ENCODE measurements around the gene DGCR8.
A peak's percentile ranks its signal among the peaks of the same experiment; 100 is the strongest.

The DGCR8 gene

GRCh38 chr22:20076627-20077172 is 3.3 kb upstream of the DGCR8 start:
- Histone ChIP-seq H3F3A (ENCODE audit: insufficient read depth) (0 out of 2 replicates have a peak, but pooled peaks cover 4% of the 10 kb centered on the region), H3K36me3 (ENCODE audit: low read length) (no peaks in the 10 kb centered on the region), H3K27ac (ENCODE audit: low read depth, low read length) (no peak overlapping the region), H3K9me3 (ENCODE audit: insufficient read depth, low read length) (no peaks in the 10 kb centered on the region), H3K4me3 (ENCODE audit: insufficient read depth, low read length, poor library complexity, severe bottlenecking) (no peak overlapping the region), H3K4me2 (ENCODE audit: low read depth, low read length, poor library complexity, severe bottlenecking) (no peak overlapping the region), H3K9me2 (replicated peaks; ENCODE audit: insufficient read depth, low read length) (no peaks in the 10 kb centered on the region), H4K20me1 (ENCODE audit: low read depth, low read length) (no peaks in the 10 kb centered on the region), H3K9ac (ENCODE audit: low read length) (no peak overlapping the region), H3K79me2 (ENCODE audit: insufficient read depth, low read length) (peaks cover 13% of the 10 kb centered on the region), H2AFZ (ENCODE audit: low read depth, low read length, severe bottlenecking) (no peak overlapping the region), H3K27me3 (ENCODE audit: low read length) (no peaks in the 10 kb centered on the region)
- no peak for TF ChIP-seq EZH2phosphoT487 (conservative IDR thresholded peaks at IDR 0.05; ENCODE audit: low read length)
- no peak for TF ChIP-seq CTCF (IDR thresholded peaks at IDR 0.05; ENCODE audit: insufficient read depth, low read length, poor library complexity, severe bottlenecking)

GRCh38 chr22:20080445-20080775 is 369 bp downstream of the DGCR8 start:
- no peaks in the 10 kb centered on the region for H3K9me2 ChIP-seq (replicated peaks; ENCODE audit: insufficient read depth, low read length)
- peaks cover 48% of the 10 kb centered on the region for H3K79me2 ChIP-seq (ENCODE audit: insufficient read depth, low read length)
- no peak for TF ChIP-seq EZH2phosphoT487 (conservative IDR thresholded peaks at IDR 0.05; ENCODE audit: low read length)
- no peak for TF ChIP-seq CTCF (IDR thresholded peaks at IDR 0.05; ENCODE audit: insufficient read depth, low read length, poor library complexity, severe bottlenecking)
- no peaks in the 10 kb centered on the region for H3K36me3 ChIP-seq (ENCODE audit: low read length)
- peak overlapping the region; percentile 86 for H3K4me2 ChIP-seq (ENCODE audit: low read depth, low read length, poor library complexity, severe bottlenecking)
- H3K9me3 ChIP-seq (ENCODE audit: insufficient read depth, low read length) = no peaks in the 10 kb centered on the region
- H3K9ac ChIP-seq (ENCODE audit: low read length) = peak overlapping the region; percentile 84
- no peaks in the 10 kb centered on the region for H3K27me3 ChIP-seq (ENCODE audit: low read length)
- H3K27ac ChIP-seq (ENCODE audit: low read depth, low read length) = peak overlapping the region; percentile 67
- 0 out of 2 replicates have a peak, but pooled peaks cover 4% of the 10 kb centered on the region for H3F3A ChIP-seq (ENCODE audit: insufficient read depth)
- no peaks in the 10 kb centered on the region for H4K20me1 ChIP-seq (ENCODE audit: low read depth, low read length)
- no peak overlapping the region for H2AFZ ChIP-seq (ENCODE audit: low read depth, low read length, severe bottlenecking)
- H3K4me3 ChIP-seq (ENCODE audit: insufficient read depth, low read length, poor library complexity, severe bottlenecking) = peak overlapping the region; percentile 60

GRCh38 chr22:20080776-20081654 is 974 bp downstream of the DGCR8 start:
- Histone ChIP-seq H3K4me3 (ENCODE audit: insufficient read depth, low read length, poor library complexity, severe bottlenecking) (peak overlapping the region; percentile 60), H3K36me3 (ENCODE audit: low read length) (no peaks in the 10 kb centered on the region)

More at GRCh38 chr22:20080776-20081654, 974 bp downstream of the DGCR8 start:
- Histone ChIP-seq H3K9me3 (ENCODE audit: insufficient read depth, low read length) (no peaks in the 10 kb centered on the region), H2AFZ (ENCODE audit: low read depth, low read length, severe bottlenecking) (no peak overlapping the region), H3K27ac (ENCODE audit: low read depth, low read length) (peak overlapping the region; percentile 67), H3F3A (ENCODE audit: insufficient read depth) (0 out of 2 replicates have a peak, but pooled peaks cover 4% of the 10 kb centered on the region), H4K20me1 (ENCODE audit: low read depth, low read length) (no peaks in the 10 kb centered on the region), H3K4me2 (ENCODE audit: low read depth, low read length, poor library complexity, severe bottlenecking) (peak overlapping the region; percentile 86), H3K9me2 (replicated peaks; ENCODE audit: insufficient read depth, low read length) (no peaks in the 10 kb centered on the region), H3K9ac (ENCODE audit: low read length) (peak overlapping the region; percentile 84), H3K79me2 (ENCODE audit: insufficient read depth, low read length) (peaks cover 51% of the 10 kb centered on the region), H3K27me3 (ENCODE audit: low read length) (no peaks in the 10 kb centered on the region)
- TF ChIP-seq EZH2phosphoT487 (conservative IDR thresholded peaks at IDR 0.05; ENCODE audit: low read length) = no peak
- TF ChIP-seq CTCF (IDR thresholded peaks at IDR 0.05; ENCODE audit: insufficient read depth, low read length, poor library complexity, severe bottlenecking) = no peak

Data from SU-DHL-6 (cell line).